HG02798 (cell line): ENCODE data around the gene C3orf22.
"Not testable (repeated sequence)": the region's sequence is repeated elsewhere in the genome, so short reads cannot be mapped to it uniquely, and the experiment has no call there.

Experiments
- ATAC-seq: cut with Tn5 transposase; IDR thresholded peaks from one replicate; pipeline ENCODE4 v1.9.1; 2021; ENCODE audit warnings: mild to moderate bottlenecking; ENCODE audit not compliant: unreplicated experiment, poor library complexity

The C3orf22 gene, protein sequence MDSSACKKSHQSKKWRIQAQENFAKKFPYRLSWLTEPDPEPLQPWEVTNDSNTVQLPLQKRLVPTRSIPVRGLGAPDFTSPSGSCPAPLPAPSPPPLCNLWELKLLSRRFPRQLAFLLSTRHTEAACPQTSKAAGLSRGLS

DNA sequence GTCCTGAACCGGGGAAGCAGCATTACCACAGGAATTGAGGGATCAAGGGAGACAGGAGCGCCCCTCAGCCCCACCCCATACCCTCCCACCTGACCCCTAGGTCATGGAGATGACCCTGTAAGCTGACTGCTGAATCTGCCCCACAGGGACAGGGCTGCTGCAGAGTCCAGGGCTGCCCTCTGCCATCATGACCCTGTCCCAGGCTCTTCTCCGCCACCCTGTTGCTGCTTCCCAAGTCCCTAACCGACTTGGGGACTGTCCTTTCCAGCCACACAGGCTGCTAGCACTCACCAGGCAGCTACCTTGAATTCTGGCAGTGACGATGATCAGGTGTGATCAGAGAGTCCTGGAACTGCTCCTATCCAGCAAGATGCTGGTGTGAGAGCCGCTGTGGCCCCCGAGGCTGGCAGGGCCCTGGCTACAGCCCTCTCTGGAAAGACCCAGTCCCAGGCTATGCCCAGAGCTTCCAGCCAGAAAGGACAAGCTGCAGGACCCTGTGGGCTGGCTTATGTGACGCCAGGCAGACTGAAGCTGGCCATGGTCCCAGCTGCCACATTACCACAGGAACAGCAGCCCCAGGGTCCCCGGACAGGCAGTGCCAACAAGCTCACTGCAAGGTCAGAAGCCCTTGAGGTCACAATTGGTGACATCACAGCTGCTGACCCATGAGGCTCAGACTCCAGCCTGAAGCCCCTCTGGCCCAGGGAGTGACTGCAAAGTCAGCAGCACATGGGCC lies at the start of gene C3orf22:
C3orf22 (minus strand) TSS at position 597 of the 736 bp plus-strand sequence. CDS start 5,542 bp downstream, outside the sequence.
- no peak for ATAC-seq

DNA sequence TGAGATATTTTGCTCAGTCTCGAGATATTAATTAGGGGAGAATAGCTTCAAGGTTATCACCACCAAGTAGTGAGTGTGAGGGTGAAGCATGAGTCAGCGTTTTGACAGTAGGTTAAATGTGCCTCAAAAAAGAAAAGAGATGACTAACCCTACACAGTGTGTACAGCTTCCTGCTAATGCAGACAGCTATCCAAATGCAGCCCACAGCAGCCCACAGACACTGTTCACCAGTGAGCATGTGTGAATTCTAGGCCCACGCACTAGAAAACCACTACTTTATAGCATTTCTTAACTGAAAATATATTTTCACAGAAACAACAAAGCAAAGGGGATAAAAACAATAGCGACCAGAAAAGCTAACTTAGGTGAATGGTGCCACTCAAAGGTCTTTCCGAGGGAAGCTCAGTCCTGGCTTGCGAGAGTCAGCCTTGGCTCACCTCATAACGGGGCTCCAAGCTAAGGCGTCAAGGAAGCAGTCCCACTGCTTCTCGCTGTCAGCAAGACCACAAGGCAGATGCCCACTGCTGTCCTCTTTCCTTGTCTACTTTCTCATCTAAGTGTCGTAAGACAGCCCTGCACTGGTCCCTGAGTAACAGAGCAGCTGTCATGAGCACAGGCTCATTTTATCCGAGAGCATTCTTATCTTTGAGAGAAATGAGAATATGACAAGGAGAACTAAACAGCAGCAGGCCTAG lies 48.6 kb upstream of the C3orf22 start:
- no peak for ATAC-seq

DNA sequence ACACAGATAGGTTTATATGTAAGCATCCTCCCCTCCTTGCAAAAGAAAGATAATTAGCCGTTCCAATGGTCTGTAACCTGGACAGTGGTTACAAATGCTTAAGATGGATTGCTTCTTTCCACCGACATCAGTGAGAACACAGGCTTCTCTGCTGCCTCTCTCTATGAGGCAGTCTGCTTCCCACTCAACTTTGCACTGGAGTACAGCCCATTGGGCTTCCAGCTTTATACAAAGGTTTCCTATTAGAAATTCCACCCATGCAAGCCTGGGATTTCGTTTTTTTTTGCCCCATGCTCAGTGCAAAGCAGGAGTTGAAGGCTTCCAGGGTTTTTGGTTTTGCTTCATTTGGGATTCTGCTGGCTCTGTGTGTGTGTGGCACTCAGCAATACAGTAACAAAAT lies 47.3 kb upstream of the C3orf22 start:
- ATAC-seq, result no peak

- no peak for ATAC-seq
Observed at GRCh38 chr3:126604691-126605090, 46.0 kb upstream of the C3orf22 start.

DNA sequence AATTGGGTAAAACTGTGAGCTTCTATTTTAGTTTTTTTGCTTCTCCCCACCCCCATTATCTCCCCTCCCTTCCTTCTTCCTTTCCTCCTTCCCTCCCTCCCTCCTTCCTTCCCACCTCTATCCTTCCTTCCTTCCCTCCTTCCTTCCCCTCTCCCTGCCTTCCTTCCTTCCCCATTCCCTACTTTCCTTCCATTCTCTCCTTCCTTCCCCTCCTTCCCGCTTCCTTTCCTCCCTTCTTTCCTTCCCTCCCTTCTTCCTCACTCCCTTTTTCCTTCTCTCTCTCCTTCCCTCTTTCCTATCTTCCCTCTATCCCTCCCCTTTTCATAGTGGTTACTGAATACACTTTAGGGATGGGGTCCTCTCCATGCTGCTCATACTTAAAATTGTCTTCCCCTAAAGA lies 40.4 kb upstream of the C3orf22 start:
- no peak for ATAC-seq

- ATAC-seq, result not testable (repeated sequence)
Observed at GRCh38 chr3:126595479-126595878, 36.7 kb upstream of the C3orf22 start.

- ATAC-seq, result not testable (repeated sequence)
Observed at GRCh38 chr3:126591515-126591914, 32.8 kb upstream of the C3orf22 start.

GRCh38 chr3:126582311-126582710 lies 23.6 kb upstream of the C3orf22 start:
- no peak for ATAC-seq

- ATAC-seq, result no peak
Observed at GRCh38 chr3:126581569-126581968, 22.8 kb upstream of the C3orf22 start.

- no peak for ATAC-seq
Observed at GRCh38 chr3:126580746-126581145, 22.0 kb upstream of the C3orf22 start.

GRCh38 chr3:126578702-126579101 lies 20.0 kb upstream of the C3orf22 start:
- no peak for ATAC-seq

DNA sequence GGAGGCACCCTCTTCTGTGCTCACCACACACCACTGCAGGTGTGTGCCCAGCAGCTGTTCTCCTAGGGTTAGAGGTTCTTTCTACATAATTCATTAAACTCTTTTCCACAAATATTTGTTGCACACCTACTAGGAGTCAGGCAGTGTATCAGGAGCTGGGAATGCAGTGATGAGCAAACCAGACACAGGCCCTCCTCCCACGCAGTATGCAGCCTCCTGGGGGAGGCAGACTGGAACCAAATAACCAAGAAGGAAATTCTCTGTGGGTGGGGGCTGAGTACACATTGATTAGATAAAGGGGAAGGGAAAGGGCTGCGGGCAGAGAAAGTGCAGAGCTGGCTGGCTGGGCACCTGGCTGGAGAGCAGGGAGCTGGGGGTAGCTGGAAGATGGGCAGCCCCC lies 18.5 kb upstream of the C3orf22 start:
- ATAC-seq, result no peak

- no peak for ATAC-seq
Observed at GRCh38 chr3:126573492-126574117, 14.9 kb upstream of the C3orf22 start.

GRCh38 chr3:126571078-126571477 lies 12.3 kb upstream of the C3orf22 start:
- no peak for ATAC-seq

DNA sequence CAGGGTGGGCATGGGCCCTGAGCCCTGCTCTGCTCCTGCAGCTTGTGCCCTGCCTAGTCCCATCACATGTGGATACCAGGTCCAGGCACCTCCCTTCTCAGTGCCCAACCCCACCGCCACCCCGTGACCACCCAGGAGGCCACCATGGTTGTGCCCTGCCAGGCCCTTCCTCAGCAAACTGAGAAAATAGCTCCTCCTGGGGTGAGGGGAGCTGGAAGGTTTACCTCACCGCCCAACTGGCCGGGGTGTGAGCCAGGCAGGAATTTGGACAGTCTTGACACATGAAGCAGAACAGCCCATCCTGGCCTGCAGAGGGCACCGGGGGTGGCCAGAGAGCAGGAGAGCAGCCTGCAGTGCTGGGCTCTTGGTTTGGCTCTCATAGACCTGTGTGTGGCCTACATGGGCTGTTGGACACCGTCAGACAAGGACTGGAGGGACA lies 11.4 kb upstream of the C3orf22 start:
- ATAC-seq, result no peak

DNA sequence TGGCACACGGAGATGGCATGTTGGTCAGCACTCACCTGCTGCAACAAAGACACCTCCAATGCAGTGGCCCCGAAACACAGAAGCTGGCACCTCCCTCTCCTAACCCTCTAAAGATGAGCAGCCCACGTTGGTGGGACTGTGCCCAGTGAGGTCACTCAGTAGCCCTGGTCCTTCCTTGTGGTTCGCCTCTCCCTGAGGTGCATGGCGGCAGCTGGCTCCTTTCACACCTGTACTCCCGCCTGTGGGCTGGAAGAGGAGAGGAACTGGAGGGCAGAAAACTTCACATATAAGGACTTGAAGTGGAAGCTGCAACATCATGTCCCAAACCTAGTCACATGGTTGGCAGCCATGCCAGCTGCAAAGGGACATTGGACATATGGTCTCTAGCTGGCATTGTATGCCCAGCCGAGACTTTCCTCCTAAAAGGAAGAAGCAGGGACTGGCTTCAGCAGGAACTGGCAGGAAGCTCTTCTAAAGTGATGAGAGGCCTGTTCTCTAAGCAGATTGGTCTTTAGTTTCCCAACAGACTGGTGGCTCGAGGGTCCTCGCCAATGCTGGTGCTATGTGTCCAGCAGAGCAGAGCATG lies 10.8 kb upstream of the C3orf22 start:
- no peak for ATAC-seq

DNA sequence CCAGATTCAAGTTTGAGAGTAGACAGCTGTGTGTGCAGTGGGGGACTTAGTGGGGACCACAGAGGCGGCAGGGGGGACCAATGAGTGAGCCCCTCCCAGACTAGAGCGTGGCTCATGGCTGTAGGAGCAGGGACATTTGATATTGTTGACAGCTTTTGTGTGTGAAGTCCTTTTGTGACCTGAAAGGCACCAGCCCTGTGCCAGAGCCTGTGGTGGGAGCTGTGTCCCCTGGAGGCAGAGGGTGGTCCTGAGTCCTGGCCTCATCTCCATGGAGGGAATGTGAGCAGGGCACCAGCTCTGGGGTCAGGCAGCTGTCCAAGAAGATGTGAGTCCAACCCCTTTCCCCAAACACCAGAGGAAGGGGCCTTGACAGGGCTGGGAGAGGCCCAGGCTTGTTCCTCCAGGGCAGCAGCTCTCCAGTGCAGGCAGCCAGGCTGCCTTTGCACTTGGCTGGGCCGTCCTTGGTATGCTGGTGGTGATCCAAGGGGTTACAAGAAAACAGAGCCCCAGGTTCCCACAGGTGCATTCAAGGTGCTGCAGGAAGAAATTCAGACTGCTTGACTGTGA lies 10.1 kb upstream of the C3orf22 start:
- ATAC-seq, result no peak

DNA sequence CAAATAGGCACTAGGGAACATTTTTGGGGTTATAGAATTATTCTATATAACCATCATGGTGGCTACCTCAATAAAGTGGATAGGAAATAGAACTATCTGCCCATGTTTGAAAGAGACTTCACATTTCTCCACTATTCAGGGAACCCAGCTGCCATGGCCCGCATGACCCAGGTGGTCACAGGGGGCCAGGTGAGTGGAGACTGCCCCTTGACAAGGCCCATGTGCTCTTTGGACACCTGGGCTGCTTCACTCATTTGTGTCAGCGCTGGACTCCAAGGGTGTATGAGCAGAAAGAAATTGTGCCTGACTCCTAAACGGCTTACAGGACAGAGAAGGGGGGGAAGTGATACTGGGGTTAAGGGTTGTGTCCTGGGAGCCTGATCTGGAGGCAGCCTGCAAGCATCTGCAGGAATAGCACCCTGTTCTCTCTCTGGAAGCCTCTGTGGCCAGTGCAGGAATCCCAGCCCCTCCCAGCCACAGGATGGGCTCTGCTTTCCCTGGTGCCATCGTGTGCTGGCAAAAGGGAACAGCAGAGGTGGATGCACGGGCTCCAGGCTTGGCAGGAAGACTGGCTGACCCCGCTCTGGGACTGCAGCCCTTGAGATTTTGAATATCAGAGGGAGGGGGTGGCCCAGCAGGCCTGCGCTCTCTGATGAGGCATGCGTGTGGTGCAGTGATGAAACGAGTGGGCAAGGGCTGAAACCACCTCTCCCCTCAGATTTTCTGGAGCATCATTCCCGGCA lies 9.1 kb upstream of the C3orf22 start:
- ATAC-seq, result no peak

- ATAC-seq, result no peak
Observed at GRCh38 chr3:126562737-126563276, 4.1 kb upstream of the C3orf22 start.
